Ovary (tissue), 9 donors: ENCODE data around the gene ABHD10. TPM values are rescaled to one million over a fixed set of nuclear protein-coding genes. Genes with fewer than 3 reads are reported as not detected.

ENCODE experiments used
- DNase-seq, 5 donors: peaks; one replicate each; pipeline ENCODE4 v3.0.0-alpha.2; 2019 to 2020
- H3K27ac ChIP-seq, 2 donors: fragments of 200-600 bp; one replicate each; pipeline versions ENCODE4 v1.5.1 to v1.8.0; 2019 to 2022
- H3K27me3 ChIP-seq: fragments of 200-600 bp; one replicate; pipeline ENCODE4 v1.8.0; 2022
- H3K36me3 ChIP-seq: fragments of 200-600 bp; sonication (generic); one replicate; pipeline ENCODE4 v1.5.1; 2019
- H3K4me1 ChIP-seq: one replicate; pipeline ENCODE4 v1.8.1; 2013; ENCODE audit warnings: mild to moderate bottlenecking, moderate library complexity; ENCODE audit not compliant: insufficient read depth
- H3K4me3 ChIP-seq: fragments of 200-600 bp; sonication (generic); one replicate; pipeline ENCODE4 v1.5.1; 2017
- H3K9me3 ChIP-seq, 2 donors: fragments of 200-600 bp in 1 of 2; sonication (generic) in 1 of 2; one replicate each; pipeline versions ENCODE4 v1.5.1 to v1.8.1; 2013 to 2019; ENCODE audit warnings: mild to moderate bottlenecking in 1 of 2, moderate library complexity in 1 of 2
- EP300 ChIP-seq: sonication (generic); formaldehyde crosslinking; IDR thresholded peaks from one replicate; pipeline ENCODE4 v1.6.1; 2017; ENCODE audit warnings: antibody characterized with exemption
- POLR2A ChIP-seq: fragments of 450-650 bp; IDR thresholded peaks from one replicate; pipeline ENCODE4 v1.6.1; 2017; ENCODE audit warnings: antibody characterized with exemption, mild to moderate bottlenecking, moderate library complexity
- WGBS, 3 donors: extraction: QIAGEN DNeasy Blood & Tissue Kit in 1 of 3; methylation state at CpG; one replicate each; pipeline versions ENCODE4 v1.1.5 to v1.1.7; 2013 to 2017; 5-methylcytosine and 5-hydroxymethylcytosine counted together
- intact Hi-C, 4 donors: fragments of 100-400 bp; cut with DNase I; formaldehyde crosslinking; loops; one replicate each; pipeline versions ENCODE4 v1.11.0 to v1.15.1; 2022 to 2023
- polyA plus RNA-seq, 2 donors: library from polyadenylated mRNA; stranded (reverse); fragments of 200-250 nt in 1 of 2; fragments of 350-450 nt in 1 of 2; fragmentation: Illumina TruSeq in 1 of 2; extraction: RNeasy Lipid Tissue Mini Kit (QIAGEN cat#74804) in 1 of 2; gene quantifications; one replicate each; pipeline ENCODE4 v1.2.3, GENCODE V29; 2013 to 2014
- total RNA-seq, 7 donors: library from RNA; depleted of rRNA in 2 of 7; stranded (reverse); fragments of >200 nt in 2 of 7; fragmentation: NEBNext Ultra II Directional in 3 of 7; extraction: Animal tissue kit (Norgen Biotek cat#: 25700) in 3 of 7; gene quantifications; one replicate each; pipeline versions ENCODE4 v1.1.0 to v1.2.4, GENCODE V29; 2016 to 2023
- TF ChIP-seq, protein P1 (sequence below), 3 donors: fragments of 450-650 bp in 2 of 3; fragments of 200-600 bp in 1 of 3; IDR thresholded peaks; one replicate each; pipeline versions ENCODE4 v1.5.1 to v1.8.0; 2016 to 2022; ENCODE audit warnings: antibody characterized with exemption in 3 of 3, mild to moderate bottlenecking in 1 of 3
- donor health status: DM: no; HTN: no; CAD: no; lungs with moderate emphysema.
- donor health status: DM: no; HTN: no; CAD: no.
- donor health status: Bipolar disorder and iron deficiency.
- donor health status: DM: yes; HTN: yes; CAD: no.
- donor health status: DM: no; HTN: no; CAD: no.
- donor health status: DM: yes; HTN: yes; CAD: no.

ABHD10 gene
- total and polyA plus RNA-seq, 9 donors = 18.2 to 37.0 (median 27.9) TPM

DNA sequence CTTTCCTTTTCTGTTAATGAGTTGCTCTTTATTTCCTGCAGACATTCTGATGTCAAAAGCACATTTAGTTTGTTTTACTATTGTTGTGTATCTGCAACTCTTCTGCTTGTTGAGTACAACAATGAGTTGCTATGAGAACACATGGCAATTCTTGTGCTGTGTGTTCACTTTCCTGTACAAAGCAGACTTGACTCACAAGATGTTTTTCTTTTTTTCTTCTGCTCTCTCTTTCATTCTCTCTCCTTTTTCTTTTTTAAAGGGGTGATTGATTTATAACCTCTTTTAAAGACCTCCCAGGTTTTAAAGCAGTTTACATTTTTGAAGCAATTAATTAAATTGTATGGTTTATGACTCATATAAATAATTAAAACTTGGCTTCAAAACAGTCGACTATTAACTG lies 31.6 kb upstream of the ABHD10 start:
- 12 to 24% (median 14%) methylated on average over 1 of the region's 1 CpG for WGBS, 3 donors
- no peak for DNase-seq
- intact Hi-C loops = no loop called here
- H3K4me3 ChIP-seq = no peak overlapping the region
- no peak overlapping the region for H3K27ac ChIP-seq
- no peaks in the 10 kb centered on the region for H3K4me1 ChIP-seq
- H3K27me3 ChIP-seq = no peaks in the 10 kb centered on the region
- H3K9me3 ChIP-seq = no peaks in the 10 kb centered on the region
- H3K36me3 ChIP-seq = no peaks in the 10 kb centered on the region
- TF ChIP-seq EP300 (no peak), POLR2A (no peak)
- TF ChIP-seq, protein P1, sequence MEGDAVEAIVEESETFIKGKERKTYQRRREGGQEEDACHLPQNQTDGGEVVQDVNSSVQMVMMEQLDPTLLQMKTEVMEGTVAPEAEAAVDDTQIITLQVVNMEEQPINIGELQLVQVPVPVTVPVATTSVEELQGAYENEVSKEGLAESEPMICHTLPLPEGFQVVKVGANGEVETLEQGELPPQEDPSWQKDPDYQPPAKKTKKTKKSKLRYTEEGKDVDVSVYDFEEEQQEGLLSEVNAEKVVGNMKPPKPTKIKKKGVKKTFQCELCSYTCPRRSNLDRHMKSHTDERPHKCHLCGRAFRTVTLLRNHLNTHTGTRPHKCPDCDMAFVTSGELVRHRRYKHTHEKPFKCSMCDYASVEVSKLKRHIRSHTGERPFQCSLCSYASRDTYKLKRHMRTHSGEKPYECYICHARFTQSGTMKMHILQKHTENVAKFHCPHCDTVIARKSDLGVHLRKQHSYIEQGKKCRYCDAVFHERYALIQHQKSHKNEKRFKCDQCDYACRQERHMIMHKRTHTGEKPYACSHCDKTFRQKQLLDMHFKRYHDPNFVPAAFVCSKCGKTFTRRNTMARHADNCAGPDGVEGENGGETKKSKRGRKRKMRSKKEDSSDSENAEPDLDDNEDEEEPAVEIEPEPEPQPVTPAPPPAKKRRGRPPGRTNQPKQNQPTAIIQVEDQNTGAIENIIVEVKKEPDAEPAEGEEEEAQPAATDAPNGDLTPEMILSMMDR (IDR thresholded peaks at IDR 0.05) = no peak

DNA sequence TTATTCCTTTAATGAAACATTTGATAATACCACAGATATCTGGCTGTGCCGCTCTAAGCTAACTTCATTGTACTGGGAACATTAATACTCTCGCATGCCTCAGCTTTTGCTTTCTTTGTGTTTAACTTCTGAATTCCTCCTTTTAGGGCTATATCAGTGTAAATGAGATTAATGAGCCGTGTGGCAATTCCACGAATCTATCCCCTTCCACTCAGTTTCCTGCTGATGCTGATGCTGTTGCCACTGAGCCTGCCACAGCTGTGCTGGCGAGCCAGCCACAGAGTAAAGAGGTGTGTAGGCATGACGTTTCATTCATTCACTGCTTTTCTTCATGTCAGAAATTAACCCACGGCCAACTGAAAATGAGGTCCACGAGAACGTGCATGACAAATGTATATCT lies 30.0 kb upstream of the ABHD10 start:
- Histone ChIP-seq H3K4me3 (no peak overlapping the region), H3K4me1 (no peaks in the 10 kb centered on the region), H3K27ac (no peak overlapping the region), H3K27me3 (no peaks in the 10 kb centered on the region), H3K9me3 (no peaks in the 10 kb centered on the region), H3K36me3 (no peaks in the 10 kb centered on the region)
- intact Hi-C loops = no loop called here
- DNase-seq = no peak
- TF ChIP-seq, protein P1 (IDR thresholded peaks at IDR 0.05) = no peak
- no peak for TF ChIP-seq POLR2A
- no peak for TF ChIP-seq EP300
- 92 to 96% (median 94%) methylated on average over 9 of the region's 9 CpGs for WGBS, 3 donors

DNA sequence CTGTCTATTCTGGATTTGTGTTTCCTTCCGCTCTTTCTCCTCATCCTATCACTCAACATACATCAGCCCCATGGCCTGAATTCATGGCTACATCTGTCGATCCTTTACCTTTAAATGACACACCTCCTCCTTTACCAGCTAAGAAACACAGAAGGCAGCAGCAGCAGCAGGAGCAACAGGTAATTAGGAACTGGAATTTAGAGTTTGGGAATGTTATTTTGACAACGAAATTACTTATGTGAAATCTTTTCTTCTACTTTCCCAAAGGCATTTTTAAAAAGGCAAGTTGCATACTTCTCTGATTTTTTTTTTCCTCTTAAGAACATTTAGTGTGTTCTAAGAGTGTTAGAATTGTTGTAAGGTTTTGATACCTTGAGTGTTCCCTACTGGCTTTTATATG lies 29.1 kb upstream of the ABHD10 start:
- H3K4me1 ChIP-seq = no peaks in the 10 kb centered on the region
- H3K9me3 ChIP-seq = no peaks in the 10 kb centered on the region
- TF ChIP-seq EP300 (no peak), POLR2A (no peak)
- TF ChIP-seq, protein P1 (IDR thresholded peaks at IDR 0.05) = no peak
- WGBS, 3 donors = 82 to 86% (median 85%) methylated on average over 3 of the region's 3 CpGs
- no peaks in the 10 kb centered on the region for H3K36me3 ChIP-seq
- no peak overlapping the region for H3K27ac ChIP-seq
- H3K27me3 ChIP-seq = no peaks in the 10 kb centered on the region
- no peak for DNase-seq
- intact Hi-C loops = no loop called here
- H3K4me3 ChIP-seq = no peak overlapping the region

DNA sequence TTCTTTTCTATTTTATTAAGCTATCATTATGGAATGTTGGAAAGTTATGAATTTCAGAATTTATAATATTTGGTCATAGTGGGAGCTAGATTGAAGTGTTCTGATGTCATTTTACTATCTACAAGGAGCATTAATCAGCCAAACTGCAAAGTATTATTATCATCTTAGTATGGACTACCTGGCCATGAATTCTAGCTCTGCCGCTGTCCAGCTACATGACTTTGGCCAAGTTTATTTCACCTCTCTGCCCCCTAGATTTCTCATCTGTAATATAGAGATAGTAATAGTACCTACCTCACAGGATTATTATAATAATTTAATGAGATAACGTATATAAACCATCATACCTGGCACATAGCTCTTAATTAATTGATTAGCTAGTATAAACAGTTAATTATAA lies 27.8 kb upstream of the ABHD10 start:
- intact Hi-C loops = no loop called here
- Histone ChIP-seq H3K27me3 (no peaks in the 10 kb centered on the region), H3K9me3 (no peaks in the 10 kb centered on the region), H3K36me3 (no peaks in the 10 kb centered on the region), H3K4me3 (no peak overlapping the region), H3K27ac (no peak overlapping the region), H3K4me1 (no peaks in the 10 kb centered on the region)
- no peak for TF ChIP-seq EP300
- no peak for TF ChIP-seq POLR2A
- no peak for DNase-seq
- 85 to 89% (median 87%) methylated on average over 2 of the region's 2 CpGs for WGBS, 3 donors

DNA sequence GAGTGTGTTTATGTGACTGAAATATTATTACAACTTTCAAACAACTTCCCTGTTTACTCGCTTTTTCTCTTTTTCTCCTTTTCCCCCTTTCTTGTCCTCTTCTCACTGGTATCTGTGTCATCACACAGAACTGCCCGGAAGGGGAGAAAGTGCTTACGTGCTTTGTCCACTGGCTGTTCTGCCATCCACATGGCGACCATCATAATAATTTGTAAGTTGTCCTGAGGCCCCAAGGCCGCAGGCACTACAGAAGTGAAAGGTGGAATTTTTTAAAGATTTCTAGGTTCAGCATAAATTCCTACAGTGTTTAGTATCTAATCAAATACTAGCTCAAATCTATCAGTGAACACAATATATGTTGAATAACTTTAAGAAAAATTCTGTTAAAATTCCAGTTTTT lies 26.7 kb upstream of the ABHD10 start:
- Histone ChIP-seq H3K9me3 (no peaks in the 10 kb centered on the region), H3K36me3 (no peaks in the 10 kb centered on the region), H3K4me1 (no peaks in the 10 kb centered on the region), H3K27ac (no peak overlapping the region), H3K4me3 (no peak overlapping the region), H3K27me3 (no peaks in the 10 kb centered on the region)
- 93 to 96% (median 95%) methylated on average over 5 of the region's 5 CpGs for WGBS, 3 donors
- intact Hi-C loops = no loop called here
- no peak for DNase-seq
- no peak for TF ChIP-seq EP300
- TF ChIP-seq, protein P1 (IDR thresholded peaks at IDR 0.05) = no peak
- no peak for TF ChIP-seq POLR2A
